ENCODE measurements around the gene ALX4. TPM values are rescaled to one million over a fixed set of nuclear protein-coding genes. Genes with fewer than 3 reads are reported as not detected.

Gene ALX4
- polyA plus RNA-seq, 2 of the 4 experiments (the other 2 are of a cell fraction) = 1.00 to 5.6 TPM

DNA sequence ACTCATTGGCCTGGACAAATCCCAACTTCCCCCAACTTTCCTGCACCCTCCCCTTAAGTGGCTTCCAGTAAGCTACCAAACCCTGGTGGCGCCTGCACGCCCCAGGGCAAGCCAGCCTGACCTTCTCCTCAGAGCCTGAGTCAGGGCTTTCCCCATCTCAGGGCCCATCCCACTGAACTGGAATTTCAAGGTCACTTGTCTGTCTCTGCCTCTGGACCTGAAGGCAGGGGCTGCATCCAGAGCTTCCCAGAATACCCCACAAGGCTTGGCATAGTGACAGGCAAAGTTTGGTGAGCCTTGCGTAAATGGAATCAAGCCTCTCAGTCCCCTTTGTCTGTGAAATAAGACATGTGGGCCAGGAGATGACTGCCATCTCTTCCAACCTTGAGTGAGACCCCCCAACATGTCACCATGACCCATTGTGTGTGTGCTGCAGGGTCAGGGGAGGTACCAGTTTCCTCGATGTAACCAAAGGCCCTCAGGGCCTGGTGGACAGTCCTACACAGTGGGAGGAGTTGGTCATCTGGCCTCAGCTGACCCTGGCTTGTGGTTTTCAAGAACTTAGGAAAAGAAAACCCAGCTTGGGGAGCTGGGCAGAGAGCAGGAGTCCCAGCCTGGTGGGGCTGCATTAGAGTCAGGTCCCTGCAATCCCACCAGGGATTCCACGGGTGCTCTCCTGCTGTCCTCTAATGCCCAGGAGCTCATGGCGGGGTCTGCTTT is 8.9 kb downstream of the ALX4 start (continued):
- TF ChIP-seq SREBF2 (IDR thresholded peaks at IDR 0.05) (no peak), TFCP2L1 (CRISPR knock-in tag; IDR thresholded peaks at IDR 0.05) (0 out of 2 replicates have a peak, but pooled peaks have one; percentile 15), MAX (IDR thresholded peaks at IDR 0.05) (0 out of 2 replicates have a peak, but pooled peaks have one; percentile 30), MAFK (IDR thresholded peaks at IDR 0.05; ENCODE audit: partially characterized antibody) (no peak), CEBPB (IDR thresholded peaks at IDR 0.05) (peak; percentile 28 to 64; a peak in 3 of 4 replicates), NPAS2 (CRISPR knock-in tag; IDR thresholded peaks at IDR 0.05; ENCODE audit: borderline replicate concordance) (no peak), ESRRA (IDR thresholded peaks at IDR 0.05; ENCODE audit: borderline replicate concordance, low read length) (peak; percentile 84; the same call in 1 of the 2 replicates), EHMT2 (IDR thresholded peaks at IDR 0.05; ENCODE audit: low read depth) (no peak), BHLHE40 (IDR thresholded peaks at IDR 0.05; ENCODE audit: low read depth, low read length) (no peak)

- H3K27ac ChIP-seq = peak overlapping the region; percentile 26 to 28; a peak in 4 of 6 replicates
- ChIA-PET POLR2A (no interaction called here), CTCF (interaction anchor here (0.7 to 2.4 kb wide), 5 partner anchors 12 to 240 kb away, joined by 3 to 11 read pairs (median 3); no protein-coding TSS in a partner anchor)
- ATAC-seq = no peak
- no peak for FAIRE-seq
- WGBS (ENCODE audit: missing lambda C conversion rate) = 47% methylated on average over 2 of the region's 2 CpGs
- no peak overlapping the region for H3K4me2 ChIP-seq
- H3K9me3 ChIP-seq = no peaks in the 10 kb centered on the region
- H3K4me1 ChIP-seq = peaks cover 40% of the 10 kb centered on the region
- DNase-seq (ENCODE audit: low read depth in 1 of 2, low spot score in 1 of 2) = no peak
- TF ChIP-seq EHMT2 (IDR thresholded peaks at IDR 0.05; ENCODE audit: low read depth) (no peak), POLR2A (IDR thresholded peaks at IDR 0.05; ENCODE audit: low read length) (no peak)
- no peak overlapping the region for H3K4me3 ChIP-seq
Measured at GRCh38 chr11:44298862-44299261, 11.1 kb downstream of the ALX4 start.

DNA sequence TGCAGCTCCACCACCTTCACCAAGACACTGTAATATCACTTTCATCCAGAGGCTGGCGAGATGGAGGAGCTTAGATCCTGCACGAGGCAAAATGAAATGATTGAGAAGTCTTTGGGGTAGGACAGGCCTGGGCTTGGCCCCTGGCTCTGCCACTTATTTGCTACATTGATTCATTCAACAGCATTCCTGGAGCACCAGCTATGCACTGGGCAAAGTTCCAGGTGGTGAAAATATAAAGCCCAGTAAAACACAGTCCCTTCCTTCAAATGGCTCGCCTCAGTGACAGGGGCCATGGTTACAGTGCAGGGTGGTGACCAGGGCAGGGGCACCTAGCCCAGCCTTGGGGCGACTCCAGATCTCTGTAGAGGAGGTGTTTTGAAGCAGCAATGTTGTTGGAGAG is 19.7 kb downstream of the ALX4 start:
- FAIRE-seq (no peak), ATAC-seq (no peak; a peak in 1 of 6 replicates), DNase-seq (ENCODE audit: low read depth in 1 of 2, low spot score in 1 of 2) (no peak)
- H3K4me2 ChIP-seq = peak overlapping the region; percentile 18; the same call in 2 of the 3 replicates
- CTCF ChIA-PET = interaction anchor here (0.7 to 9.1 kb wide), 9 partner anchors 10 to 248 kb away, joined by 3 to 152 read pairs (median 4); no protein-coding TSS in a partner anchor
- peaks cover 47% of the 10 kb centered on the region for H3K4me1 ChIP-seq
- no peaks in the 10 kb centered on the region for H3K9me3 ChIP-seq
- H3K27ac ChIP-seq = peak overlapping the region; percentile 51 to 78; a peak in 5 of 6 replicates
- H3K4me3 ChIP-seq = no peak overlapping the region
- whole genome bisulfite sequencing (ENCODE audit: missing lambda C conversion rate) = 44% methylated on average over 4 of the region's 4 CpGs
- POLR2A ChIA-PET = interaction anchor here (1.0 kb wide), 1 partner anchor 11 kb away, joined by 5 read pairs; no protein-coding TSS in a partner anchor
- TF ChIP-seq JUN (IDR thresholded peaks at IDR 0.05) (no peak), POLR2A (IDR thresholded peaks at IDR 0.05; ENCODE audit: low read length) (no peak), ELK1 (IDR thresholded peaks at IDR 0.05; ENCODE audit: low read depth, low read length) (no peak), RARB (CRISPR knock-in tag; IDR thresholded peaks at IDR 0.05) (no peak), ZNF302 (CRISPR knock-in tag; IDR thresholded peaks at IDR 0.05) (no peak), MYC (IDR thresholded peaks at IDR 0.05; ENCODE audit: borderline replicate concordance, low read length) (no peak), EHF (CRISPR knock-in tag; IDR thresholded peaks at IDR 0.05) (no peak), SMC3 (IDR thresholded peaks at IDR 0.05) (no peak), E2F6 (IDR thresholded peaks at IDR 0.05; ENCODE audit: borderline replicate concordance, low read depth) (no peak)
- TF ChIP-seq, protein P1, sequence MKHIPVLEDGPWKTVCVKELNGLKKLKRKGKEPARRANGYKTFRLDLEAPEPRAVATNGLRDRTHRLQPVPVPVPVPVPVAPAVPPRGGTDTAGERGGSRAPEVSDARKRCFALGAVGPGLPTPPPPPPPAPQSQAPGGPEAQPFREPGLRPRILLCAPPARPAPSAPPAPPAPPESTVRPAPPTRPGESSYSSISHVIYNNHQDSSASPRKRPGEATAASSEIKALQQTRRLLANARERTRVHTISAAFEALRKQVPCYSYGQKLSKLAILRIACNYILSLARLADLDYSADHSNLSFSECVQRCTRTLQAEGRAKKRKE (CRISPR knock-in tag; IDR thresholded peaks at IDR 0.05; ENCODE audit: low read depth) = no peak
- TF ChIP-seq, protein P2, sequence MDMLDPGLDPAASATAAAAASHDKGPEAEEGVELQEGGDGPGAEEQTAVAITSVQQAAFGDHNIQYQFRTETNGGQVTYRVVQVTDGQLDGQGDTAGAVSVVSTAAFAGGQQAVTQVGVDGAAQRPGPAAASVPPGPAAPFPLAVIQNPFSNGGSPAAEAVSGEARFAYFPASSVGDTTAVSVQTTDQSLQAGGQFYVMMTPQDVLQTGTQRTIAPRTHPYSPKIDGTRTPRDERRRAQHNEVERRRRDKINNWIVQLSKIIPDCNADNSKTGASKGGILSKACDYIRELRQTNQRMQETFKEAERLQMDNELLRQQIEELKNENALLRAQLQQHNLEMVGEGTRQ (IDR thresholded peaks at IDR 0.05) = no peak

Measured in A549 (cell line).